ENCODE data around the gene TPGS1.

Gene TPGS1

GRCh38 chr19:511101-511851, 4.0 kb downstream of the TPGS1 start:
- DNase-seq, result peak in 38 of 42 donors; percentile 33 to 87 (median 57)
- intact Hi-C loops (cut with DNase I), result loop anchor here (2.0 kb wide), 1 partner anchor 20 kb away; the partner anchor contains the start of gene CDC34

- DNase-seq, result no peak
- intact Hi-C loops (cut with DNase I), result no loop called here
These were observed 5.5 kb downstream of the TPGS1 start for GRCh38 chr19:512547-513365.

- intact Hi-C loops (cut with DNase I), result no loop called here
- DNase-seq, result no peak
These were observed 6.3 kb downstream of the TPGS1 start for GRCh38 chr19:513368-514165.

- intact Hi-C loops (cut with DNase I), result no loop called here
These were observed 6.9 kb downstream of the TPGS1 start for GRCh38 chr19:514166-514663.

GRCh38 chr19:517721-518597, 10.7 kb downstream of the TPGS1 start:
- DNase-seq, result no peak
- intact Hi-C loops (cut with DNase I), result no loop called here

More at GRCh38 chr19:514166-514663, 6.9 kb downstream of the TPGS1 start:
- no peak for DNase-seq

GRCh38 chr19:518598-519231, 11.4 kb downstream of the TPGS1 start:
- DNase-seq, result no peak
- intact Hi-C loops (cut with DNase I), result no loop called here

- intact Hi-C loops (cut with DNase I), result no loop called here
- no peak for DNase-seq
These were observed 12.2 kb downstream of the TPGS1 start for GRCh38 chr19:519449-519865.

- intact Hi-C loops (cut with DNase I), result no loop called here
- no peak for DNase-seq
These were observed 15.4 kb downstream of the TPGS1 start for GRCh38 chr19:522726-523125.

GRCh38 chr19:524062-524674, 16.9 kb downstream of the TPGS1 start:
- DNase-seq, result no peak
- intact Hi-C loops (cut with DNase I), result no loop called here

- intact Hi-C loops (cut with DNase I), result no loop called here
- no peak for DNase-seq
These were observed 17.7 kb downstream of the TPGS1 start for GRCh38 chr19:525029-525428.

- no peak for DNase-seq
- intact Hi-C loops (cut with DNase I), result no loop called here
These were observed 18.6 kb downstream of the TPGS1 start for GRCh38 chr19:525857-526419.

- DNase-seq, result no peak
- intact Hi-C loops (cut with DNase I), result loop anchor here (2.0 to 5.0 kb wide), 2 partner anchors 20 to 42 kb away; partner anchors contain the start of gene BSG
These were observed 23.1 kb downstream of the TPGS1 start for GRCh38 chr19:530134-531008.

- DNase-seq, result peak in 41 of 42 donors; percentile 33 to 87 (median 74)
- intact Hi-C loops (cut with DNase I), result loop anchor here (2.0 to 5.0 kb wide), 2 partner anchors 20 to 41 kb away; partner anchors contain the start of gene BSG
These were observed 23.9 kb downstream of the TPGS1 start for GRCh38 chr19:531009-531752.

- peak in 4 of 42 donors; percentile 21 to 45 (median 32) for DNase-seq
- intact Hi-C loops (cut with DNase I), result loop anchor here (2.0 to 5.0 kb wide), 2 partner anchors 21 to 40 kb away; partner anchors contain the start of gene BSG
These were observed 24.7 kb downstream of the TPGS1 start, which contains the start of gene CDC34 for GRCh38 chr19:531753-532560. Gene CDC34, plus strand, starts transcription at chr19:531760. Its CDS starts 172 bp downstream, at chr19:531932.

Measured in head of caudate nucleus (tissue), 42 donors.